Stimulated activated CD8-positive, alpha-beta memory T cell treated with anti-CD3 and anti-CD28 coated beads, Interleukin-15, amount 100 ng/mL, for 4 hours (primary cell): ENCODE data around the gene SPAG17.

Source experiments
- DNase-seq, 2 donors: peaks; one replicate each; pipeline ENCODE4 v3.0.0-alpha.2; 2020; ENCODE audit warnings: low read depth in 2 of 2

SPAG17 gene

GRCh38 chr1:118160806-118161205 lies 24.2 kb downstream of the SPAG17 start:
- no peak for DNase-seq

GRCh38 chr1:118159569-118159968 lies 25.5 kb downstream of the SPAG17 start:
- DNase-seq = no peak

- DNase-seq = no peak
Observed at GRCh38 chr1:118158924-118159323, 26.1 kb downstream of the SPAG17 start.

- DNase-seq = no peak
Observed at GRCh38 chr1:118157506-118157905, 27.5 kb downstream of the SPAG17 start.

- no peak for DNase-seq
Observed at GRCh38 chr1:118155106-118155505, 29.9 kb downstream of the SPAG17 start.

DNA sequence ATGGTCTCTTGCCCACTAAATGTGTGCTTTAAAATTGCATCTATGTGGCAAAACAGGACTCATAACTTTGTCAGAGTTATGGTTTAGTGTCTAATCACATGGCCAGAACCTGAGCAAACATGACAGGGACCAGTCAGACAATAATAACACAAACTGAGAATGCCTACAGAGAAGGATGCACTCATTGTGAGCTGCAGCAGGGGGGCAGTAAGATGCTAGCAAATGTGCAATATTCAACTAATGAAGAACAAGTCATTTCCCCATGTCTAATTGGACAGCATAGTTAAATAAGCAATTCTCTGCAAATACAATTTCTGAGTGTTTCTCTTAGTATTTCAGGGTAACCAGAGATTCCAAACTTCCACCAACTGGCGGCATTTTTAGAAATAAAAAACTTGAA lies 30.8 kb downstream of the SPAG17 start:
- no peak for DNase-seq

- no peak for DNase-seq
Observed at GRCh38 chr1:118151312-118151937, 33.6 kb downstream of the SPAG17 start.

DNA sequence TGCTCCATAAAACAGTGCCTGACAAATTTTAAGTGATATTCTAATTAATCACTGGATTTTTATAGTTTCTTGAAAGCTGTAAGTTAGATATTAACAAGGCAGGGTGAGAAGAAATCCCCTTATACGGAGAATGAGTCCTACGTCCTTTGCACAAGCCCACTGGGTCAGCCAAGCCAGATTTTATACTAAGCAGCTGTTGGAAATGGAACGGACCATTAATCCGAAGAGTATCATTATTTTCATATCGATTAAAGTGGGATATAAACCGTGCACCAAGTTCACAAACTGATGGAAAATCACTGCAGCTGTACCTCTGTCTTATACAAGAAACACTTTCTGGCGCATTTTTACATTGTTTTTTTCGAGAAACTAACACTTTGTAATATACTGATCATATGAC lies 35.2 kb downstream of the SPAG17 start:
- no peak for DNase-seq

DNA sequence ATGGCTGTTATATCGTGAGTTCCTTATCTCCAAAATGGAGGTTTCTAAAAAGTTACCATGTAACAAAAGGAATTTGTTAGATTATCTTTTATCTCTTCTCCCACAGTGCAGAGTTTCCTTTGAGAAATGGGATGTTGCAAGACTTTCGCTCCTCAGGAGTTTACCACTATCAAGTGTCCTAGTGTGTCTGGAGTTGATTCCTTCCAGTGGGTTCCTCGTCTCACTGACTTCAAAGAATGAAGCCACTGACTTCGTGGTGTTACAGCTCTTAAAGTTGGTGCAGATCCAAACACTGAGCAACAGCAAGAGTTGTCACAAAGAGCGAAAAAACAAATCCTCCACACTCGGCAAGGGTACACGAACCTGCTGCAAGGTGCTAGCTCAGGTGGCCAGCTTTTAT lies 37.0 kb downstream of the SPAG17 start:
- DNase-seq = no peak

GRCh38 chr1:118147522-118147921 lies 37.5 kb downstream of the SPAG17 start:
- DNase-seq = no peak

DNA sequence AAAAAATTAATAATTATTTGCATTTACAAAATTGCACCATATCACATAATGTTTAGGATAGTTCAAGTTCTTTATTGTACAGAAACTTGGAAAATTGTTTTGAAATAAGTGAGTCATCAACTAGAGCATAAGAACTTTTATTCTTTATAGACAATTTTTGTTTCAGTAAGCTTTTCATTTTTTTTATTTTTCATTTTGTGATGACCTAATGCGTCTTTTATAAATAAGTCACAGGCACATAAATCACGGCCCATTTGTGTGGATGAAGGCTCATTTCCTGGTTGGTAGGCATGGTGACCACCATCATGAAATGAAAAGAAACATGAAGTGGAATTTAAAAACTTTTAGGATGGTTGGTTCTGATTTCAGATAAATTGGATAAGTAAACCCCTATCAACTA lies 39.3 kb downstream of the SPAG17 start:
- no peak for DNase-seq

DNA sequence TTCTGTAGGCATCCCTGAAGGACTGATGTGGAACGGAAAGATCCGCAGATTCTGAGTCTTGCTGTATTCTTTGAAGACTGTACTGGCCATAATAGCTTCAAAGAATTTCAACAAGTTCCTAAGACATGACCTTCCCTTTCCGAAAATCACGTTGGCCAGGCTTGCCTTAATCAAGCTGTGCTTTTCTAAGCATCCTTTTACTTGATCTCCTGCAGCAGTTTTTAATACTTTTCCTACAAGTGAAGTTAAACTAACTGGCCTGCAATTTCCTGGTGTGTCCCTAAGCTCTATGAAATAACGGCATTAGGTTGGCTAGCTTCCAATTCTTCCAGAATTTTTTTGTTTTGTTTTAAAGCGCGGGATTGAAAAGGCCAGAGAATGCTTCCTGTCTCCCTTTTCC lies 40.3 kb downstream of the SPAG17 start:
- DNase-seq = no peak

DNA sequence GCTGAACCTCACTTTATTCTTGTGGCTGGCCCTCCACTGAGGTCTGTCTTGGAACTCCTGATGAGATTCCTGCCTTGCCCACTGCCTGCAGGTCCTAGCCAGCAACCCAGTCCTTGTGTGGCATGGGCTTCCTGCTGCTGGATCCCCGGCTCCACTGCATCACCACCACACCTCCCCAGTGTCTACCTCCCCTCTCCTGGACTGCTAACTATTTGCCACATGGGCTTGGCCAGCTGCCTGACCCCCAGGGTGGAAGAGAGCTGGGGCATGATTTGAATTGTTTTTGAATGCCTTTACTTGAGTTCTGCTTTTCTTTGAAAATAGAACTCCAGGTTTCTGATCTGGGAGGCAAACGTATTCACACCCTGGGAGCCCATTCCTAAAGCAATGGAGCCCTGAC lies 41.2 kb downstream of the SPAG17 start:
- DNase-seq = no peak

GRCh38 chr1:118143121-118143520 lies 41.9 kb downstream of the SPAG17 start:
- no peak for DNase-seq

DNA sequence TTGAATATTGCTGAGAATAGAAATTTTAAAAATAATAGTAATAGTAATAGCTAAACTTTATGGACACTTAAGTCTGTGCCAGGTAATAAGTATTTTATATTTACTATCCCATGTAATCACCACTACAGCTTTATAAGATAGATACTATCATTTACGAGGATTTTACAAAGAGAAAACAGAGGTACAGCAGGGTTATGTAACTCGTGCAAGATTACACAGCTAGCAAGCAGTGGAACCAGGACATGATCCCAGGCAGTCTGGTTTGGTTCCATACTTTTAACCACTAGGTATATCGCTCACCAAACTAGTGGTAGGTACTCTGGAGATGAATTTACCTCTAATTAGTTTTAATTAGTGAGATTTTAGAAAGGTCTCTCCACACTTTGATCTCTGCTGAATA lies 42.5 kb downstream of the SPAG17 start:
- DNase-seq = no peak

DNA sequence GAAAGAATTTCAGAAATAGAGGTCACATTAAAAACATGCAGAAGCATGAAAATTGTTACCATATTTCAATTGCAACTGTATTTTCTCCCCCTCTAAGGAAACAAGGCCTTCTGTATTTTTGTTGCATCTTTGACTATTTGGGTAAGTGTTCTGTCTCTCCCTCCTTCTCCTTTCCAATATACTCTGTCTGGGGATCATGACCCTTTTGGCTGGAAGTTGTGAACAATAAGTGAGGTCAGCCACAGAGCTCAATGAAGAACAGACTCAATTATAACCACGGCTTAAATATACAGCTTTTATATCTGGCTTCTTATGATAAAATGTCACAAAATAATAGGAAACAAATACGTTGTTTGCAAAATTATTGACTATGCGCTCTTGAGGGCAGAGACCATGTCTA lies 47.1 kb downstream of the SPAG17 start:
- DNase-seq = no peak

GRCh38 chr1:118136187-118136941 lies 48.7 kb downstream of the SPAG17 start:
- DNase-seq = no peak

DNA sequence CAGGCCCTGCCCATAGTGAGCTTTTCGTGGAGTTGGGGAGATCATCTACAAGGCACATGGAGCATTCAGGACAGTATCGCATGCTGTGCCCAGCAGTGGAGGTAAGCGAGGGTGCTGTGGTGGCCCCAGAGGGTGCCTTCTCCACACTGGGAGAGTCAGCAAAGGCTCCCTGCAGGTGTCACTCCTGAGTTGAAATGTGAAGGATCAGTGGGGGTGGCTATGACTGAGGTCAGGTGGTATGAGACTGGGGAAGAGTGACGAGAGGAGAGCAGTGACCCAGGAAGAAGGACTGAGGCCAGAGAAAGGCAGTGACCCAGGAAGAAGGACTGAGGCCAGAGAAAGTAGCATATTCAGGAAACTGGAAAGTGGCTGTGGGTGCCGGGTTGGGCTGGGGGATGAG lies 53.0 kb downstream of the SPAG17 start:
- DNase-seq = no peak

GRCh38 chr1:118128761-118129160 lies 56.3 kb downstream of the SPAG17 start:
- no peak for DNase-seq

DNA sequence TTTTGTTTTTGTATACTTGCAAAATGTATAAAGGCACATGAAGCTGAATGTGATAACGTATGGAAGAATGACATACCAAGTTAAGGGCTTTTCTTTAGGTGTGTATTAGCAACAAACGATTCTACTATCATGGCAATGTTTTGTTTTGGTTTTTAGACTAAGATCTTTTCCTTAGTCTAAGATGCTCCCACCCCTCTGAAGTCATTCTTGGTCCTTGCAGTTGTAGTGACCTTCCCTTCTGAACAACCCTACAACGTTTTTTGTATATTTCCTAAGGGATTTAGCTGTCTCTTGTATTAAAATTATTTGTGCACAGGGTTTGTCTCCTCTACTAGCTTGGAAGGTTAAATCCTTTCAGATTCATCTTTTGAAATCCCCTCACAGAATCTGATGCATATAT lies 61.0 kb downstream of the SPAG17 start:
- DNase-seq = no peak

- no peak for DNase-seq
Observed at GRCh38 chr1:118123116-118123839, 61.8 kb downstream of the SPAG17 start.

GRCh38 chr1:118122234-118123004 lies 62.6 kb downstream of the SPAG17 start:
- no peak for DNase-seq
